GOT3 (cell line): ENCODE measurements around the gene WASF3.
A peak's percentile ranks its signal among the peaks of the same experiment; 100 is the strongest.

Experiments
- DNase-seq: peaks from one replicate; lab custom pipeline; 2025; ENCODE audit warnings: mixed read lengths; lab: John Stamatoyannopoulos, UW

The WASF3 gene

DNA sequence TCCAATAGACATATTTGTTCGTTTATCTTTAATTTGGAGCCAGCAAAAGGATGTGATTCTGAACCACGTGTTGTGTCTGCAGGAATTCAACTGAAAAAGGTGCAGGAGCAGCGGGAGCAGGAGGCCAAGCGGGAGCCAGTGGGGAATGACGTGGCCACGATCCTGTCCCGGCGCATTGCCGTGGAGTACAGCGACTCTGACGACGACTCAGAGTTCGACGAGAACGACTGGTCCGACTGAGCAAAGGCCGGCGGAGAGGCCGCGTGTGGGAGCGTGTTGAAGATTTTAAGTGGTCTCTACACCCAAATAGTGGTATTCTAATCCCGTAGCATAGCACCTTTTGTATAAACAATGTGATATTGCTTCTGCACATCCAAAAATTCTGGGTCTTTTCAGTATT, 128.1 kb downstream of the WASF3 start:
- DNase-seq = no peak

DNA sequence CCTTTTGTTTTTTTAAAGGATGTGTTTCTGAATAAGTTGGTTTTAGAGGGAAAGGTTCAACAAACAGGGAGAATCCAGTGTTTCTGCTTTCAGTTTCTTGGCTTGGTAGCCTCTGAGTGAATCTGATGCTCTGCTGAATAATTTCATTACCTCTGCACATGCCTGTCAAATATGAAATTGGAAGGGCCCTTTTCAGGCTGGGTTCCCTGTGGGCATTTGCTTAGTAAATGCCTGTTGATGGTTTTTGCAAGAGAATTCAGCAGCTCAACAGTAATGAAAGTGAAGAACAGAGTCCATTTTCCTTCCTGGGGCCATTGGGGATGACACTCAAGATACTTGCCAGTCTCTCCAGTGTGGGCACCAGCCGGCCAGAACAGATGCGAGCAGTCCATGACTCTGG, 128.8 kb downstream of the WASF3 start:
- no peak for DNase-seq

DNA sequence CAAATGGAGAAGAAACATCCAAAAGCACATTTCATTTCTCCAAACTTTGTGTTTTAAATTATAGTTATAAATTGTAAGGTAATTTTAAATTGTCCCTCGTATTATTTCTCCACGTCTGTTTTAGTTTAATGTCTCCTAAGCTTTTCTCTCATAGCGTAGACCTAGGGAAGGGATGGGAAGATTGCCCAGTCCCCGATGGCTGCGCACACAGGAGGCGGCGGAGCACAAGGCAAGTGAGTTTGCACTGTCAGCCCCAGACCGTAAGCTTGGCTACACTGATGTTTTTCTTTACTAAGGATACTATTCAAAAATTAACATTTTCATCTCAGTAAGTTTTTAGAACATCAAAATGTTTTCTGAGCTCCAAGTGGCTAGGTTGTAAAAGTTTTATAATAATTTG, 130.8 kb downstream of the WASF3 start:
- no peak for DNase-seq

DNA sequence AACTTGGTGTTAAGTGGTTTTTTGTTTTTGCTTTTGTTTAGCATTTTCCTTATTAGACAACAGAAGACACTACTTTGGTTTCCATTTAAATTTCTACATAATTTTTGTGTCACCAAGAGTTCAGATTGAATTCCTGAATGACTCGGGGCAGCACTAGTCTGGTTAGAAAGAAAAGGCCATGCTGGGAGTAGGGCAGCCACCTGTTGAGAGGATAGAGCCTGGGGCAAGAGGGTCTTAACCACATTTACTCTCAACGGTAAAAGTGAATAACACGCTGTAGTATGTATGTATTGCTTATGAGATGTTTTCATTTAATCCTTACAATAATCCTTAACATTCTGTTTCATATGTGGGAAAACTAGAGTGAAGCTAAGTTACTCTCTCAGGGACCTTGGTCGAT, 131.5 kb downstream of the WASF3 start:
- DNase-seq = no peak

DNA sequence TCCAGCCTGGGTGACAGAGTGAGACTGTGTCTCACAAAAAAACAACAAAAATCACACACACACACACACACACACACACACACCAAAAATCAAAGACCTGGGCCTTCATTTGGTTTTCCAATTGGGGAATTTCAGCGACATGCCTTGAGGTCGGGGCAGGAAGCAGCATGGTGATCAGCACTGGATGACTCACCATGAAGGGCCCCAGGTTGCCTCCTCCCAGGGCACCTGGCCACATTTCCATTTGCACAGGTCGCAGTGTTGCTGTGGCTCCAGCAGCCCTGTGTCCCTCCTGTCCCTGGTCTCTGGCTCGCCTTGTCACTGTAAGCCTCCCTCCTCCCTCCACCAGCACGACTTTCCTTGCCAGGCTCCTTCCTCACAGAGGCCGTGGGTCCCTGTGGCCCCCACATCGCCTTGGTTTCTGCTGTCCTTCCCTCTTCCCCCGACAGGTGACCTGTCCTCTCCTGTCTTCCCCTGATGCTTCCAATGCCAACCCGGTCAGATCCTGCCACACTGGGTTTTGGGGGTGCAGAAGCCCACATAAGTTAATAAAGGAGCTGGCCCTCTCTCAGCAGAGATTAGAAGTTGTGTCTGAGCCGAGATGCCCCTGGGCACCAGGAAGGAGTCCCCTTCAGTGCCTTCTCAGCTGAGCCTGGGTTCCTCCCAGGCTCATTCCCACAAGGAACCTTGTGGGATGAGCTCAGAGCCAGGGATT, 136.4 kb downstream of the WASF3 start:
- no peak for DNase-seq

DNA sequence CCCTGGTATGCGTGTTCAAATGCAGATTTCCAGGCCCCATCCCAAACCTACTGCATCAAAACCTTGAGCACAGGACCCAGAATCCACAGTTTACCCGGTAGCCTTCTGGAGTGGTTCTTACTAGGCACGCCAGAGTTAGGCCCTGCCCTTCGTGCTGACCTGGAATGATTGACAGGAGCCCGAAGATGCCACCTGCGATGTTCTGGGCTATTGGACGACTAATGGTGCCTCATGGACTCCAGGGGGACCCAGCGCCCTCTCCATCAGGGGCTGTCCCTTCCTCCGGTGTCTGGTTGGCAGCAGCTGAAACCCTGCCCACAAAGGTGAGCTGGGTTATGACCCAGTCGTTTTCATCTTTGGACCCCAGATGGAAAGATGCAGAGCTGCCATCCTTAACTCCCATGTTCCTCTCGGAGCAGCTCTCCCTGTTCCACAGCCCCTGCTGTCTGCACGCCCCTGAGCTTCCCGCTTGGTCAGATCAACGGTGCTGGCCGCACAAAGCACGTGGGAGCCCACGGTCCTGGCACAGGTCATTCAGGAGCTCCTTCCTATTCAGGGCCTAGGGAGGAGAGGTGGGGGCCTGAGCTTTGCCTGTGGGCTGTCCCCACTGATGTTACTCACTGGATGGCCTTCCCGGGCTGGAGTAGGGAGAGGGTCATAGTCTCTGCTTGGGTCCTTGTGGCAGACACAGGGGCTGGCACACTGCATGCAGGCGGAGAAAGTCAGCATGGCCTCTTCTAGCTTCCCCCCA, 137.3 kb downstream of the WASF3 start:
- no peak for DNase-seq

DNA sequence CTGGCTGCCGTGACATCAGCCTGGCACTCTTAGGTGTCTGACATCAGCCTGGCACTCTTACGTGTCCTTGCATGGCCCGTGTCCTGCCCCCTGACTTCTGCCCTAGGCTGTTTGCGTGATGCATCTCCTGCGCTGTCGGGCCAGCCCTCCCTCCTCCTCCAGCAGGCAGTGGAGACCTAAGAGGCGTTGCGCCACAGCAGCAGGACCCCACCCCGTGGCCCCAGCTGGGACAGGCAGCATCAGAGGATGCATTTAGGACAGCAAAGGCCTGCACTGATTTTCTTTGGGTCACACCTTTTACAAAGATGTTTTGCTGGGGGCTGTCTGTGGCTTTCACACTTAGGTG, 137.8 kb downstream of the WASF3 start:
- no peak for DNase-seq

DNA sequence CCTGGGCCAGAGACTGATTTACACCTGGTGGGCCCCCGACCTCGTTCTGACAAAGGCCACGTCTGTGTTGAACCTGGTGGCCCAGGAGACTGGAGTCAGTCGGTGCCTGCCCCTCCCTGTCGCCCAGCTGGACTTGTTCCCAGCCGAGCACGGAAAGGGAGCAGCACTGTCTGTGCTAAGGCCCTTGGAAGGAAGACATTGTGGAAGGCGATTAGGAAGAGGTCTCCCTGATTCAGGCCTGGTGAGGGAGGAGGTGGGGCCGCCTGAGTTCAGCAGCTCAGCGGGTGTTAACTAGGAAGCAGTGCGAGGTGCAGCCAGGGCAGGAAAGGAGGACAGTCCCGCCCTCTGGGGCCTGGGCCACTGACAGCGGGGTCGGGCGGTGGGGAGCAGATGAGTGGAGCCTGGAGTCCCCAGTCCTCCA, 138.4 kb downstream of the WASF3 start:
- DNase-seq = no peak

DNA sequence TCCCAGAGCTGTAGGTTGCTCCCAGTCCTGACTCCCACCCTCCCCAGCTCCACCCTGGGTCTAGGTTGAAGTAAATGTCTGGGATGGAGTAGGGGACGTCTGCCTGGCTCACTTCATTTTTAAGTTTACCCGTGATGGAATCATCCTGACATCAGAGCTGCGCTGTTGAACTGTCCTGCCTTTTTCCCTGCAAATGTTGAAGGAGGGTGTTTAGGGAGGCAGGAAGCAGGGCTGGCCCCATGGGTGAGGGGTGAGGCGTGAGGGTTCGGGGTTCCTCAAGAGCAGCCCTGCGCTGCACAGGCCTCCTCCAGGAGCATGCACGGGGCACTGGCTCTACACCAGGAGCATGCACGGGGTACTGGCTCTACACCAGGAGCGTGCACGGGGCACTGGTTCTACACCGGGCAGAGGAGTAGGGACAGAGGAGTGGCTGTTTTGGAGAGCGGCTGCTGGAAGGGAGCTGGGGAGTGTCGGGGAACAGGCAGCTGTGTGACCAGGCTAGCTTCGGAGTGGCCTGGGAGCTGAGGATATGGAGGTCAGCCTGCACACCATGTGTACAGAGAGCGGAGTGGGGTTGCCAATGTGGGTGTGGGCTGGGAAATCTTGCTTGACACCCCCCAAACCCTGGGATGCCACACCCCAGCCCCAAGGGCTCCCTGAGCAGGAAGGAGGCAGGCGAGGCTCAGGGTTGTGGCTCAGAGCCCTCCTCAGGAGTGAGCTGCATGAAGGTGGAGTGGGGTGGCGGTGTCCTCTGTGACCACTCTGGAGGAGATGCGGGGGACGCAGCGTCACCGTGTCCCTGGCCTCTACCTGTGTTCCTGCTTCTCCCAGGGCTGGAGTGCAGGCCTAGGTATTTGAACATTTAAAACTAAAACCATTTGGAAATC, 139.8 kb downstream of the WASF3 start:
- DNase-seq = no peak

DNA sequence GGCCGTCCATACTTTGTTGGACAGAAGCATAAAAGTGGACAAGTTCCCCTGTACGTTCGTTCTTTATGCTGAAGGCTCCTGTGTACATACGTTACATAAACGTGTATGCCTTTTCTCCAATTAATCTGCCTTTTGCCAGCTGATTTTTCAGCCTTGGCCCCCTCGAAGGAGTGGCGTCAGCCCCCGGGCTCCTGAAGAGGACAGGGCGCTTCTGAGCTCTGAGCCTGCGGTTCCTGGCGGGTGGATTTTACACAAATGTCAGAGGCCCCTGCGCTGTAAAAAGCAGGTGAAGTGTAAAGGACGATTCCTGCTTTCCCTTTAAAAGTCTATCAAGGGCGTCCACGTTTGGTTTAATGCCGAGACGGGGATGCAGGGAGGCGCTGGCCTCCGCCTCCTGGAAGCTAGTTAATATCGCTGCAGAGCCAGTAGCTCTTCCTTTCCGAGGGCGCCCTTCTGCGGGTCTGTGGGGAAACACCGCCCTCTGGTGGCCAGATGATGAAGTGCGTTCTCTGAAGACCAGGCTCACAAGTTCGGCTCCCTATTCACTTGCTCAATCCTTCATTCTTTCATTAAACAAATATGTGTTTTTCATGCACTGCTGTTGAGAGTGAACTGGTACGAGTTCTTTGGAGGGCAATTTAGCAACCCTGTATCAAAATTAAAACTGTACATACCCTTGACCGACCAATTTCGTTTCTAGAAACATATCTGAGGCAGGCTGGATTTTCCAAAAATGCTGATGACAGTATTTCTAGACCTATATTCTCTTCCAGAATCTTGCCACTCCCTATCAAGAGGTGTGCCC, 141.1 kb downstream of the WASF3 start:
- DNase-seq = peak; percentile 72

DNA sequence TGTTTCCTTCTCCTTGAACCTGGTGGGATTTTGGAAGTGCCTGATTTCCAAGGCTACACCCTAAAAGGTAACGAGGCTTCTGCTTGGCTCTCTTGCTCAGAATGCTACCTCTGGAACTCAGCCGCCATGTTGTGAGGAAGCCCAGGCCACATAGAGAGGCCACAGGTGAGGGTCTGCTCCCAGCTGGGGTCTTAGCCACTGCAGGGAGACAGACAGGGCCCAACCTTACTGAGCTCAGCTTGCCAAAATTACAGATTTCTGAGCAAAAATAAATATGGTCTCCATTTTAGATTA, 141.7 kb downstream of the WASF3 start:
- DNase-seq = no peak

DNA sequence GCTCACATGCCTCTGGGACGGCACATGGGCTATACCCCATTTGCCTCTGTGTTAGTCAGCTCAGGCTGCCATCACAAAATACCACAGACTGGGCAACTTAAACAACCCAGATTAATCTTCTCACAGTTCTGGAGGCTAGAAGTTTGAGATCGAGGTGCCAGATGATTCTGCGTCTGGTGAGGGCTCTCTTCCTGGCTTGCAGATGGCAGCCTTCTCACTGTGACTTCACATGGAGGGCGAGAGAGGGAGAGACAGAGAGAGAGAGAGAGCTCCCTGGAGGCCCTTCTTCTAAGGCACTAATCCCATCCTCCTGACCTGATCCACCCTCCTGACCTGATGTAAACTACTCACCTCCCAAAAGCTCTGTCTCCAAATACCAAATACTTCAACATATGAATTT, 148.1 kb downstream of the WASF3 start:
- DNase-seq = no peak

DNA sequence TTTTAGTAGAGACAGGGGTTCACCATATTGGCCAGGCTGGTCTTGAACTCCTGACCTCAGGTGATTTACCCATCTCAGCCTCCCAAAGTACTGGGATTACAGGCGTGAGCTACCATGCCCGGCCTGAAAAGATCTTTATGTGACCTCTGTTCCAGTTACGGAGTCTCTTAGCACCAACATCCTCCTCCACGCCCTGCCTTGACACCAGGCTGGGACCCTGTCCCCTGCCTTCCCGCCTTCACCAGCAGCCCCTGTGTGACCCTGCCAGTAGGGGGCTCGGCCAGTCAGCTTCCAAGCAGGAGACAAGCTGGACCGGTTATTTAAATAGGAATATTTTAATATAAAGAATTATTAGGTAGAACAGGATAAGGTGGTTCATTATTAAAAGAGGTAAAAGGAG, 148.9 kb downstream of the WASF3 start:
- no peak for DNase-seq

DNA sequence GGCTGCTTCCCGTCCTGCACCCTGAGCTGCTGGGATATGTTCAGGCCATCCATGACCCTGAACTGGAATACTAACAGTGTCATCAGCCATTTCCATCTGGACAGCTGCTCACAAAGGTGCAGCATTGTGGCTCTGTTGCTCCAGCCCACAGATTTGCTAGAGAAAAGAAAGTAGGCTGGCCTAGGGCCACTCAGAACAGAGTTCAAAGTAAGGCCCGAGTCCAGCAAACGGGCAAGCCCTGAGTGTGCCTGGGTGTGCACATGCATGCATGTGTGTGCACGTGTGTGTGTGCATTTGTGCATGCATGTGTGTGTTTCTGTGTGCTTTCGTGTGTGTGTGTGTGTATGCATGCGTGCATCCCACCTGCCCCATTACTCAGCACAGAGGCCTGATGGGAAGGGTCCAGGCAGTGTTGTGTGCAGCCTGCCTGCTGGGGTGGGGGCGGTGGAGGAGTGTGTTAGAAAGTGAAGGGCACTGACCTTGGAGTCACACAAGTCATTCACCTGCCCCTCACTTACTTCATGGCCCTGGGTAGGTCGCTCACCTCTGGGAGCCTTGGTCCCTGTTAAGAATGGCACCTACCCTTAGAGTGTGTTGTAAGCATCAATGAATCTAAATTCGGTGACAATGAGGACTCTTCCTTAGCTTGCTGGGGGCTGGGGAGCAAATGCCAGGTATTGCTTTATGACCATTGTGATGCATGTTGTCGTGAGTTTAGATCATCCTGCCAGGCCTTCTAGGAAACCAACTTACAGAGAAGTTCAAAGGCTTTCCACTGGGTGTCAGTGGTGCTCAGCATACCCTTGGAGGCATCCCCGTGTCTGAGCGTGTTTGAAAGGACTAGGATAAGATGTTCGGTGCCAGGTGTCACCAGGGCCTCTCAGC, 149.9 kb downstream of the WASF3 start:
- DNase-seq = no peak

DNA sequence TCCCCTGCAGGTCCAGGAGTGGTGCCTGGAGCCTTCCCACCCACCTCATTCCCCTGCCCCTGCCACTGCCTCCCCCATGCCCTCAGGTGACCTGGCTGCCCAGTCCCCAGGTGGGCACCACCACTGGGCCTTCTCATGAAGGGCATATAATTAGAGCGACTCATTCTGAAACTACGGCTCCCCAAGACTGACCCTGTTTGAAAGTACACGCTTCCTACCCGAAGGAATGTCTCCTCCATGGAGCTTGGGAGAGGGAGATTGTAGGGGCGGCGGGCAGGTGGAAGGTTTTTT, 150.5 kb downstream of the WASF3 start:
- no peak for DNase-seq

DNA sequence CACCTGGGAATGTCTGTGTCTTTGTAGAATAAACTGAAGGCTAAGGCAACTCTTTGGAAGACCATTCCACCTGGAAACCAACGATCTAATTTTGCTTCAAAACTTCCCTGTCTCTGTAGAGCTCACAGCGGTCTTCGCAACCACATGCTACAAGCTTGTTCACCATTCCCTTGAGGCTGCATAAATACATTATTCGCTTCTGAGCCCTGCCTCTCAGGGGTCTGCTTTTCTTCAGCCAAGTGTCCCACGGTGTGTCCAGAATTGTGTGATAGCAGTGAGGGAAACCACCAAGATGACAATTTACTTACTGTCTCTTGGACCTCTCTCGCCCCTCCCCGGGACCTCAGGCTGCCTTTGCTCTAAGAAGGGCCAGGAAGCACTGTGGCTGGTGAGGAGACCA, 152.0 kb downstream of the WASF3 start:
- DNase-seq = no peak

DNA sequence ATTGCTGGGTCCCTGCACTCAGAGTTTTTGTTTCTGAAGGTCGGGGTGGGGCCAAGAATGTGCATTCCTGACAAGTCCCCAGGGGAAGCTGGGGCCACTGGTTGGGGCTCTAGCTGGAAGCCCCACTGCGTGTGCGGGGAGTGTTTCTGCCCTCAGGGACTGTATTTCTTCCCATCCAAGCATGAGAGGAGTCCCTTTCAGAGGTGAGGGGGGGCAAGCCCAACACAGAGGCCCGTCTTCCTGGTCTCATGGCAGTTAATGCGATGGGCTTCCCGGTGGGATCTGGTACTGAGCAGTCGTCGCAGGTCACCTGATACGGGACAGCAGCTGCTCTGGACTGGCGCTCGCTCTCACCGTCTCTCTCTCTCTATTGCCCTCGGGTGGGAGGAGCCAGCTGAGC, 152.7 kb downstream of the WASF3 start:
- DNase-seq = no peak

DNA sequence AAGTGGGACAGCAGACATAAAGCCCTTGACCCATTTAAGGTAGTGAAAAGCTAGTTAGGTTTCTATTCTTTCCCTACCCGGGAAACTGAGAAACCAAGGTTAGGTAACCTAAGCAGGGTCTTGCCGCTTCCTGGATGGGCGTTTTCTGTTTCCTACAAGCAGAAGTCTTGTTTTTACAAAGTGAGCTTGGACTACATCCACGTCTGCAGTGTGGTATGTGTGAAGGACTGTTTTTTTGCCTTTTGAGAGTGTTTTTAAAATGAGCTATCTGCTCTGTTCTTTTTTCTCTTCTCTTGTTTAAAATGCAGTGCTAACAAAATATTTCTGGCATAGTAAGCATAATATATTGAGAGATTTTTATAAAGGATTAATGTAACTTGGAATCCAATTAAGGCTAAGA, 153.7 kb downstream of the WASF3 start:
- no peak for DNase-seq

DNA sequence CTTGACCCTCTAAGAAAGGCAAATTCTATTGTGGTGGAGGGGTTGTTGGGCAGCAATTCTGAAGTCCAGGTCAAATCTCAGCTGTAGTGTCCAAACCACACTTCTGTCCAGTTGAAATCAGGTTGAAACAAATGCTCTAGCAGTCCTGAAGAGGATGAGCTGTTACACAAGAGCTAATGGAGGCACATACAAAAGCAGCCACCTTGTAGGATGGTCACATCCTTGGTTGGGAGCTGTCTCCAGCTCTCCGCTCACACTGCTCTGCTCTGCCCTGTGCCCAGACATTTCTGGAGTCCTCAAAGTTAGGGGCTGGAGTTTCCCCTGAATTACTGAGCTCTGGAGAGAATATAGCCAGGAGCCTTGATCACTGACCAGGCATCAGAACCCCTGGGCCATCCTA, 155.9 kb downstream of the WASF3 start:
- DNase-seq = no peak

DNA sequence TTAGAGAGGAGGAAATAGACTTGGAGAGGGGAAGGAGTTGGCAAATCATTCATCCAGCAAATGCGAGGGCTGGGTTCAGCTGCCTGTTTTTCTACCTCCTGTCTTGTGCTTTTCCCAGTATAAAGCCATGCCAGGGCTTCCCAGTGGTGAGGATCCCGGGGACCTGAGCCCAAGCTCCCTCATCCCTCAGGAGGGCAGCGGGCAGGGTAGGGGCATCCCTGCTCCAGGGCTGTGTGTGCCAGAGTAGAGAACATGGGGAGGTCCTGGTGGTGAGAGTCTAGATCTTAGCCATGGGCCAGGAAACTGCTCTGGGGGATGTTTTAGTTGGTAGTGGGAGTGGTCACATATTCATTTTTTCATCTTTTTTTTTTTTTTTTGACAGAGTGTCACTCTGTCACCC, 159.5 kb downstream of the WASF3 start:
- no peak for DNase-seq

DNA sequence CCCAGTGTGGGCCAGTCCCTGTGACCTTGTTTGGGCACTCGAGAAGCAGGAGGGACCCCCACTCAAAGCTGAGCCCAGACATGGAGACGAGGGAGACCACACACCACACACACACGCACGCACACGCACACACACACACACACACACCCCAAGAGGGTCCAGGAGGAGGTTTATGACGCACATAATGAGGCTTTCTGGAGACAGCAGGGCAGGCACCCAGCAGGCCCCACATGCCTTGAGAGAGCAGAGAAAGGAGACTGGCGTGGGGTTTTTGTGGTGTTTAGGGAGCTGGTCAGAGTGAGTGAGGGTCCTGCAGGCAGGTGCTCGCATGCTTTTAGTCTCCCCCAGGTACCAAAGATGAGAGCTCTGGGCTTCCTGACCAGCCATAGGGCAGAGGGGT, 160.7 kb downstream of the WASF3 start:
- no peak for DNase-seq

DNA sequence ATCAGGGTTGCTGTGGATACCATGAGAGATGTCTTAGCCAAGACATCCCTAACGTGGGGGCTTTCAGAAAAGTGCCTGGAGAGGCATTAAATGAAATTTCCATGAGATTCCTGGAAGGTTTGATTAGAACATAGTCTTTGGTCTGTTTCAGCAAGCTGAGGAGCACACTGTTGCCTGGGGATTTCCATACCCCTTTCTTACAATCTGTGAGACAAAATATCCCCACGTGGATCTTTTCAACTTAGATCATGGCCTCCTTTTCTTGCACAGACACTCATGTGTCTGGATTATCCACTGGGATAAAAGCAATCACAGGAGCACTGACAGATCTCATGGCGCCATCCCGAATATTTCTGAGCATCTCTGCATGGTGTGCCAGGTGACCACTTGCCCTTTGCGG, 161.4 kb downstream of the WASF3 start:
- no peak for DNase-seq
